ENCODE data around the gene NR6A1. TPM values are rescaled to one million over a fixed set of nuclear protein-coding genes. Genes with fewer than 3 reads are reported as not detected.
"Not testable (repeated sequence)": the region's sequence is repeated elsewhere in the genome, so short reads cannot be mapped to it uniquely, and the experiment has no call there.

Gene NR6A1
- total RNA-seq, 1 donor = 0.36 TPM

DNA sequence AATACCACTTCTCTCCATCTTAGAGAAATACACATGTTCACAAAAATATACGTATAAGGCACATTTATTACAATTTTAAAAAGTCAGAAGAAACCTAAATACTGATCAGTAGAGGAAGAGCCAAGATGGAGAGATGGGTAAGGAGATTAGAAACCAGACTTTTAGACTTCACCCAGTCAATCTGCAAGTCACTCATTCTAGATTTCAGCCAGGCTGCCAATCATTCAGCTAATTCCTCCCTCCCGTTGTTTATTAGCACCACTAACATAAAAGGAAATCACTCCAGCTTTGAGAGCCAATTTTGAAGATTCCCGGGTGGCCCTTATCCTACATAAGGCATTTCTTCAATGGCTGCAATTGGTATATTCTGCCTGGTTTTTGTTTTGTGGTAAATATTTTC is 154.2 kb downstream of the NR6A1 start:
- H3K4me1 ChIP-seq (ENCODE audit: insufficient read depth, low read length) = peaks cover 8% of the 10 kb centered on the region
- H3K27me3 ChIP-seq (ENCODE audit: insufficient read depth, low read length) = peaks cover 16% of the 10 kb centered on the region
- H4K20me1 ChIP-seq (ENCODE audit: insufficient read depth, low read length) = no peaks in the 10 kb centered on the region
- H3K27ac ChIP-seq (ENCODE audit: low read depth, low read length) = no peak overlapping the region
- H3K36me3 ChIP-seq (ENCODE audit: insufficient read depth, low read length) = no peaks in the 10 kb centered on the region
- H3K79me2 ChIP-seq (ENCODE audit: insufficient read depth, low read length) = no peaks in the 10 kb centered on the region
- H3K4me3 ChIP-seq (ENCODE audit: insufficient read depth, low read length) = no peak overlapping the region
- no peak for TF ChIP-seq CTCF (IDR thresholded peaks at IDR 0.05; ENCODE audit: extremely low read depth, low read depth, low read length)
- no peak for DNase-seq (ENCODE audit: insufficient read length, low spot score, missing footprints)
- no peak overlapping the region for H3K4me2 ChIP-seq (ENCODE audit: insufficient read depth, low read length)
- H2AFZ ChIP-seq (ENCODE audit: low read length) = no peak overlapping the region
- no peaks in the 10 kb centered on the region for H3K9me3 ChIP-seq (ENCODE audit: low read depth, low read length)

- H3K27ac ChIP-seq (ENCODE audit: low read depth, low read length); H3K4me3 ChIP-seq (ENCODE audit: insufficient read depth, low read length); DNase-seq (ENCODE audit: insufficient read length, low spot score, missing footprints); H2AFZ ChIP-seq (ENCODE audit: low read length); H4K20me1 ChIP-seq (ENCODE audit: insufficient read depth, low read length); H3K4me1 ChIP-seq (ENCODE audit: insufficient read depth, low read length); H3K9me3 ChIP-seq (ENCODE audit: low read depth, low read length); H3K36me3 ChIP-seq (ENCODE audit: insufficient read depth, low read length); H3K79me2 ChIP-seq (ENCODE audit: insufficient read depth, low read length); H3K4me2 ChIP-seq (ENCODE audit: insufficient read depth, low read length): not testable (repeated sequence)
- H3K27me3 ChIP-seq (ENCODE audit: insufficient read depth, low read length) = peaks cover 16% of the 10 kb centered on the region
Measured at GRCh38 chr9:124615840-124616239, 155.3 kb downstream of the NR6A1 start.

GRCh38 chr9:124615100-124615742 is 155.9 kb downstream of the NR6A1 start:
- Histone ChIP-seq H3K27me3 (ENCODE audit: insufficient read depth, low read length) (peaks cover 16% of the 10 kb centered on the region), H3K9me3 (ENCODE audit: low read depth, low read length) (no peaks in the 10 kb centered on the region), H3K79me2 (ENCODE audit: insufficient read depth, low read length) (no peaks in the 10 kb centered on the region), H4K20me1 (ENCODE audit: insufficient read depth, low read length) (no peaks in the 10 kb centered on the region), H3K4me1 (ENCODE audit: insufficient read depth, low read length) (no peaks in the 10 kb centered on the region), H3K4me3 (ENCODE audit: insufficient read depth, low read length) (no peak overlapping the region), H3K36me3 (ENCODE audit: insufficient read depth, low read length) (no peaks in the 10 kb centered on the region), H3K27ac (ENCODE audit: low read depth, low read length) (no peak overlapping the region), H3K4me2 (ENCODE audit: insufficient read depth, low read length) (no peak overlapping the region), H2AFZ (ENCODE audit: low read length) (no peak overlapping the region)
- no peak for TF ChIP-seq CTCF (IDR thresholded peaks at IDR 0.05; ENCODE audit: extremely low read depth, low read depth, low read length)
- DNase-seq (ENCODE audit: insufficient read length, low spot score, missing footprints) = no peak

DNA sequence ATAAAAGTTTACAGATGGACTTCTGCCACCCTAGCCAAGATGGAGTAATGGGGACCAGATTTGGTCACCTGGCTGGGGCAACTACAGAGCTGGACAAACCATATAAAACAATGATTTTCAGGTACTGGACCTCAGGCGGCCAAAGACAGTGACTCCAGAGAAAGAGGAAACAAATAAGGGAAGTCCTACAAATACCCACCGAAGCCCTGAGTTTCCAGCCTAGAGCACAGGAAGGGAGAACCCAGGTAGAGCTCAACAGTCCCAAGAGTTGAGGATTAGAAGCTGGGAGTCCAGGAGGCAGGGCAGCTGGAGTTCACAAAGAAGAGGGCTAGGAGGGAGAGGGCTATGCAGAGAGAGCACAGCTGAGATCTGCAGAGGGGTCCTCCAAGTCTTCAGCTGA is 157.3 kb downstream of the NR6A1 start:
- H3K27ac ChIP-seq (ENCODE audit: low read depth, low read length) = no peak overlapping the region
- no peaks in the 10 kb centered on the region for H4K20me1 ChIP-seq (ENCODE audit: insufficient read depth, low read length)
- H3K27me3 ChIP-seq (ENCODE audit: insufficient read depth, low read length) = peaks cover 22% of the 10 kb centered on the region
- H3K36me3 ChIP-seq (ENCODE audit: insufficient read depth, low read length) = no peaks in the 10 kb centered on the region
- H3K9me3 ChIP-seq (ENCODE audit: low read depth, low read length) = no peaks in the 10 kb centered on the region
- H3K4me2 ChIP-seq (ENCODE audit: insufficient read depth, low read length) = no peak overlapping the region
- no peak for TF ChIP-seq CTCF (IDR thresholded peaks at IDR 0.05; ENCODE audit: extremely low read depth, low read depth, low read length)
- no peaks in the 10 kb centered on the region for H3K79me2 ChIP-seq (ENCODE audit: insufficient read depth, low read length)
- DNase-seq (ENCODE audit: insufficient read length, low spot score, missing footprints) = no peak
- H2AFZ ChIP-seq (ENCODE audit: low read length) = no peak overlapping the region
- no peaks in the 10 kb centered on the region for H3K4me1 ChIP-seq (ENCODE audit: insufficient read depth, low read length)
- H3K4me3 ChIP-seq (ENCODE audit: insufficient read depth, low read length) = no peak overlapping the region

All from osteoblast (primary cell).